Measurements from ENCODE around the gene UBA6. TPM values are rescaled to one million over a fixed set of nuclear protein-coding genes. Genes with fewer than 3 reads are reported as not detected.
A peak's percentile ranks its signal among the peaks of the same experiment; 100 is the strongest.
"Not testable (repeated sequence)": the region's sequence is repeated elsewhere in the genome, so short reads cannot be mapped to it uniquely, and the experiment has no call there.

UBA6 gene
- total RNA-seq, 1 donor from 2014 or later = 85.1 TPM

GRCh38 chr4:67713529-67714247 lies 12.7 kb upstream of the UBA6 start:
- peaks cover 8% of the 10 kb centered on the region for H3K4me1 Mint-ChIP-seq (ENCODE audit: low read depth)
- DNase-seq (ENCODE audit: low spot score, unreplicated experiment) = no peak
- H3K9me3 Mint-ChIP-seq (ENCODE audit: low read depth) = no peaks in the 10 kb centered on the region
- peaks cover 8% of the 10 kb centered on the region for H3K36me3 Mint-ChIP-seq (ENCODE audit: insufficient read depth)
- peak overlapping the region; percentile 59 for H3K27ac Mint-ChIP-seq
- no peaks in the 10 kb centered on the region for H3K27me3 Mint-ChIP-seq
- H3K4me3 Mint-ChIP-seq (ENCODE audit: low read depth) = no peak overlapping the region
- TF ChIP-seq CTCF (IDR thresholded peaks at IDR 0.05; ENCODE audit: unreplicated experiment) = no peak

DNA sequence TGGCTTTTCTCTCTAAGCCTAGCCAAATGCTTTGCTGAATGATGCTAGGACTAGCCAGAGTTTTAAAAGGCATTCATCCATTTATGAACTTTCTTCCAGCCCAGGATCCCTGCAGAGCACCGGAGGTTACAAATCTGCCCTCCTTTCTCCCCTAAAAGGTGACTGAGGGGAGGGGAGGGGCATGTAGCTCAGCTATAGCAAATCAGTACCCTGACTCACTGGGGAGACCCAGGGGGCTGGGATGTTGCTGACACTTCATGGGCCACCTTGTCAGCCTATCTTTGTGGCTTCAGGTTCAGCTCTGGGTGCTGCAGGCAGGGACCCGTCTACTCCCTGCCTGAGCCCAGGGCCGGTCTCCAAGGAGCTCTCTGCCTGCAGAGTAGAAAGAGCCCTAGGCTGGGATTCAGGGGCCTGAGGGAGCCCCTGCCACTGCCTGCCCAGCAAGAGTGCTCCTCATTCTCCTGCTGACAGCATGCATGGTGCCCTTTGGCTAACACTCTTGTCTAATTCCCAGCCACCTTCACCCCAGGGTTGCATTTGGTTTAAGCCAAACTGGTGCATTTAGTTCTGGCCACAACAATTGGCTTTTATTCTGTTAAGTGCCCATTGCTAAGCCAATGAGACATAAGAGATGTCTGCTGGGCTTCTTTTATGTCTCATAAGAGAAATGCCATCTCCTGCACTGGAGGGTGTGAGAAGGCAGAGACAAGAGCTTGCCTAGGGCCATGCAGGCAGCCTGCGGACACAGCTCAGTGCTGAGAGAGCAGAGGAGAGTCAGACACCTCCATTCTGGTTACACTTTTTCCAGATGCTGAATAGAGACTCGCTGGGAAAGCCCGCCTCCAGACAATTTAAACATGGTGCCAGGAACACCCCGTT lies 11.9 kb upstream of the UBA6 start:
- H3K9me3 Mint-ChIP-seq (ENCODE audit: low read depth) = no peaks in the 10 kb centered on the region
- DNase-seq (ENCODE audit: low spot score, unreplicated experiment) = no peak

GRCh38 chr4:67712000-67712625 lies 11.2 kb upstream of the UBA6 start:
- no peak for DNase-seq (ENCODE audit: low spot score, unreplicated experiment)
- peaks cover 8% of the 10 kb centered on the region for H3K4me1 Mint-ChIP-seq (ENCODE audit: low read depth)
- no peak for TF ChIP-seq CTCF (IDR thresholded peaks at IDR 0.05; ENCODE audit: unreplicated experiment)
- no peak overlapping the region for H3K27ac Mint-ChIP-seq
- no peak overlapping the region for H3K4me3 Mint-ChIP-seq (ENCODE audit: low read depth)
- no peaks in the 10 kb centered on the region for H3K9me3 Mint-ChIP-seq (ENCODE audit: low read depth)
- H3K36me3 Mint-ChIP-seq (ENCODE audit: insufficient read depth) = peaks cover 8% of the 10 kb centered on the region
- H3K27me3 Mint-ChIP-seq = no peaks in the 10 kb centered on the region

More for the DNA sequence above, 11.9 kb upstream of the UBA6 start:
- TF ChIP-seq CTCF (IDR thresholded peaks at IDR 0.05; ENCODE audit: unreplicated experiment) = no peak
- H3K4me1 Mint-ChIP-seq (ENCODE audit: low read depth) = peaks cover 8% of the 10 kb centered on the region
- no peak overlapping the region for H3K4me3 Mint-ChIP-seq (ENCODE audit: low read depth)
- no peaks in the 10 kb centered on the region for H3K27me3 Mint-ChIP-seq
- peak overlapping the region; percentile 59 for H3K27ac Mint-ChIP-seq
- H3K36me3 Mint-ChIP-seq (ENCODE audit: insufficient read depth) = peaks cover 8% of the 10 kb centered on the region

DNA sequence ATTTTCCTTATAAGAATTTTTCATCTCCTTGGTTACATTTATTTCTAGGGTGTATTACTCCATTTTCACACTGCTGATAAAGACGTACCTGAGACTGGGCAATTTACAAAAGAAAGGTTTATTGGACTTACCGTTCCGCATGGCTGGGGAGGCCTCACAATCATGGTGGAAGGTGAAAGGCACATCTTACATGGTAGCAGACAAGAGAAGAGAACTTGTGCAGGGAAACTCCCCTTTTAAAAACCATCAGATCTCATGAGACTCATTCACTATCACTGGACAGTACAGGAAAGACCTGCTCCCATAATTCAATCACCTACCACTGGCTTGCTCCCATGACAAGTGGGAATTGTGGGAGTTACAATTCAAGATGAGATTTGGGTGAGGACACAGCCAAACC lies 5.7 kb upstream of the UBA6 start:
- H3K27me3 Mint-ChIP-seq; DNase-seq (ENCODE audit: low spot score, unreplicated experiment); H3K4me3 Mint-ChIP-seq (ENCODE audit: low read depth); H3K9me3 Mint-ChIP-seq (ENCODE audit: low read depth); H3K27ac Mint-ChIP-seq; H3K4me1 Mint-ChIP-seq (ENCODE audit: low read depth): not testable (repeated sequence)
- peaks cover 15% of the 10 kb centered on the region for H3K36me3 Mint-ChIP-seq (ENCODE audit: insufficient read depth)

- Mint-ChIP-seq H3K4me1 (ENCODE audit: low read depth) (peaks cover 4% of the 10 kb centered on the region), H3K27ac (no peak overlapping the region), H3K27me3 (no peaks in the 10 kb centered on the region), H3K4me3 (ENCODE audit: low read depth) (no peak overlapping the region), H3K36me3 (ENCODE audit: insufficient read depth) (peaks cover 15% of the 10 kb centered on the region), H3K9me3 (ENCODE audit: low read depth) (peaks cover 6% of the 10 kb centered on the region)
- no peak for DNase-seq (ENCODE audit: low spot score, unreplicated experiment)
- TF ChIP-seq CTCF (IDR thresholded peaks at IDR 0.05; ENCODE audit: unreplicated experiment) = no peak
These were observed 3.9 kb upstream of the UBA6 start for GRCh38 chr4:67704843-67705242.
